ENCODE results near the gene SSR3.
"Not testable (repeated sequence)": the region's sequence is repeated elsewhere in the genome, so short reads cannot be mapped to it uniquely, and the experiment has no call there.

SSR3 gene

GRCh38 chr3:156554842-156555687 is at the start of gene SSR3:
Gene SSR3, minus strand, starts transcription at chr3:156555117. Its CDS starts 28 bp downstream, at chr3:156555089.
- Mint-ChIP-seq H3K4me1 (peaks cover 42% of the 10 kb centered on the region), H3K36me3 (peaks cover 40% of the 10 kb centered on the region), H3K4me3 (peak within 1 kb of the TSS; percentile 90), H3K9me3 (no peaks in the 10 kb centered on the region), H3K27ac (peak within 1 kb of the TSS; percentile 96)
- DNase-seq (ENCODE audit: low spot score in 2 of 2) (peak; percentile 92 to 97), ATAC-seq (peak; percentile 99)

GRCh38 chr3:156604064-156604641 is 49.2 kb upstream of the SSR3 start:
- Mint-ChIP-seq H3K4me3 (no peak overlapping the region), H3K4me1 (peaks cover 32% of the 10 kb centered on the region), H3K36me3 (no peaks in the 10 kb centered on the region), H3K27ac (no peak overlapping the region), H3K9me3 (no peaks in the 10 kb centered on the region)
- DNase-seq (ENCODE audit: low spot score in 2 of 2), result no peak
- ATAC-seq, result no peak

- no peaks in the 10 kb centered on the region for H3K9me3 Mint-ChIP-seq
- H3K4me1 Mint-ChIP-seq, result peaks cover 32% of the 10 kb centered on the region
- H3K27ac Mint-ChIP-seq, result no peak overlapping the region
- ATAC-seq, result no peak
- no peak for DNase-seq (ENCODE audit: low spot score in 2 of 2)
- no peak overlapping the region for H3K4me3 Mint-ChIP-seq
- H3K36me3 Mint-ChIP-seq, result no peaks in the 10 kb centered on the region
Observed at GRCh38 chr3:156603379-156604017, 48.6 kb upstream of the SSR3 start.

DNA sequence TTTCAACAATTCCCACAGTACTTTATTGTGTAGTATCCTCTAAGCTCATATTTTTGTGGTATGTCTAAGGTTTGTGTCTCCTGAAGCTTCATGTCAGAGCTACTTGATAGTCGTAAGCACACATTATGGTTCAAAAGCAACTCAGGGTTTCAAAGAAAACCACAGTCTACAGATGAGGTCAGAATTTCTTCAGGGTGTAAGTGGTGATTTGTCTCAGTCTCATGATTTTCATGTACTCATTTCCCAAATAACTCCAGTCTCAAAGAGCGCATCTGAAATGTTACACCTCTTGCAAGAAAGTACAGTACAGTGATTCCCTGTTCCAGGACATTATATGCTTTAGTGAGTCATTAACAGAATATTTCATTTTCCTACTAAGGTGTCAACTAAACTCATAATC is 47.5 kb upstream of the SSR3 start:
- H3K36me3 Mint-ChIP-seq, result no peaks in the 10 kb centered on the region
- H3K4me1 Mint-ChIP-seq, result peaks cover 32% of the 10 kb centered on the region
- no peak overlapping the region for H3K4me3 Mint-ChIP-seq
- DNase-seq (ENCODE audit: low spot score in 2 of 2) (no peak), ATAC-seq (peak; percentile 91)
- no peak overlapping the region for H3K27ac Mint-ChIP-seq
- H3K9me3 Mint-ChIP-seq, result no peaks in the 10 kb centered on the region

- peaks cover 26% of the 10 kb centered on the region for H3K4me1 Mint-ChIP-seq
- no peak overlapping the region for H3K4me3 Mint-ChIP-seq
- DNase-seq (ENCODE audit: low spot score in 2 of 2) (no peak), ATAC-seq (no peak)
- H3K27ac Mint-ChIP-seq, result no peak overlapping the region
- no peaks in the 10 kb centered on the region for H3K9me3 Mint-ChIP-seq
- no peaks in the 10 kb centered on the region for H3K36me3 Mint-ChIP-seq
Observed at GRCh38 chr3:156601497-156601896, 46.6 kb upstream of the SSR3 start.

- ATAC-seq (no peak), DNase-seq (ENCODE audit: low spot score in 2 of 2) (no peak)
- H3K4me1 Mint-ChIP-seq, result peaks cover 22% of the 10 kb centered on the region
- H3K27ac Mint-ChIP-seq, result no peak overlapping the region
- no peaks in the 10 kb centered on the region for H3K9me3 Mint-ChIP-seq
- H3K4me3 Mint-ChIP-seq, result no peak overlapping the region
- H3K36me3 Mint-ChIP-seq, result no peaks in the 10 kb centered on the region
Observed at GRCh38 chr3:156600834-156601233, 45.9 kb upstream of the SSR3 start.

GRCh38 chr3:156599089-156599874 is 44.4 kb upstream of the SSR3 start:
- Mint-ChIP-seq H3K36me3 (no peaks in the 10 kb centered on the region), H3K27ac (no peak overlapping the region), H3K4me1 (peaks cover 10% of the 10 kb centered on the region), H3K4me3 (no peak overlapping the region), H3K9me3 (no peaks in the 10 kb centered on the region)
- no peak for DNase-seq (ENCODE audit: low spot score in 2 of 2)
- no peak for ATAC-seq

GRCh38 chr3:156598413-156598812 is 43.5 kb upstream of the SSR3 start:
- H3K4me3 Mint-ChIP-seq, result no peak overlapping the region
- H3K9me3 Mint-ChIP-seq, result no peaks in the 10 kb centered on the region
- H3K4me1 Mint-ChIP-seq, result peaks cover 10% of the 10 kb centered on the region
- DNase-seq (ENCODE audit: low spot score in 2 of 2), result no peak
- ATAC-seq, result no peak
- no peak overlapping the region for H3K27ac Mint-ChIP-seq
- H3K36me3 Mint-ChIP-seq, result no peaks in the 10 kb centered on the region

DNA sequence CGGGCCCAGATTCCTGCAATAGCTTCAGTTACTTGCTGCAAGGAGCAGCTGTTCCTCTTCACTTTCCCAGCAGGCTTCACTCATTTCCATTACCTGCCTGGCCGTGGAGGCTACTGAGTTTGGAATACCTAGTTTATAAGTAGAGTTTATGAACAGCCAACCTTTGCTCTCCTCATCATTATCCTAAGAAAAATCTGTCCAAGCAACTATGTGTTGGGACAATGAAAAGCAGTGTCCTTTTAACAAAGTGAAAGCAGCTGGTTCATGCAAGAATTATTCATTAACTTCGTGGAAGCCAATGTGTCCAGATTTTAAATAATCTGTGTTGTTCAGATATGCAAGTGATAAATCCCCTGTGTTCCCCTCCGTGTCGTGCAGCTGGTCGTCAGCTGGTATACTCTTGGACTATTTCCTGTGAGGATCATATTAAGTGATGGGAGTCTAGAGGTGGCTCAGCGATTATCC is 39.3 kb upstream of the SSR3 start:
- Mint-ChIP-seq H3K4me3 (no peak overlapping the region), H3K9me3 (no peaks in the 10 kb centered on the region), H3K36me3 (no peaks in the 10 kb centered on the region), H3K4me1 (no peaks in the 10 kb centered on the region), H3K27ac (no peak overlapping the region)
- ATAC-seq (no peak), DNase-seq (ENCODE audit: low spot score in 2 of 2) (no peak)

DNA sequence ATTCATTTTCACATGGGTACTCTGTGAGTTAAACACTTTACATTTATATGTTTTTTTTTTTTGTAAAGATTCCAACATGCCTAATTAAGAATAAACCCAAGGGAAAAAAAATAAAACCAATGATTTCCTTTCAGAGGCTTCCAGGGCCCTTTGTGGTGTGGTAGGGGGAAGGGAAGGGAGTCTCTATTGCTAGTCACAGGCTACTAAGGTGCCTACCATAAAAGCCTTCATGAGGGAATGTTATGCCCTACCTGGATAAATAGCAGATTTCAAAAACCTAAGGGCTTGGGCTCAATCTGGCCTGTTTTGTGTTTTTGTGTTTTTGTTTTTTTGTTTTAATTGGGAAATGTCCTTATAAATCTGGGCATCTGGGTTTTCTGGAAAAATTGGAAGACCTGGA is 38.9 kb upstream of the SSR3 start:
- no peaks in the 10 kb centered on the region for H3K4me1 Mint-ChIP-seq
- H3K9me3 Mint-ChIP-seq, result no peaks in the 10 kb centered on the region
- no peak for ATAC-seq
- DNase-seq (ENCODE audit: low spot score in 2 of 2), result no peak
- no peak overlapping the region for H3K27ac Mint-ChIP-seq
- H3K36me3 Mint-ChIP-seq, result no peaks in the 10 kb centered on the region
- no peak overlapping the region for H3K4me3 Mint-ChIP-seq

DNA sequence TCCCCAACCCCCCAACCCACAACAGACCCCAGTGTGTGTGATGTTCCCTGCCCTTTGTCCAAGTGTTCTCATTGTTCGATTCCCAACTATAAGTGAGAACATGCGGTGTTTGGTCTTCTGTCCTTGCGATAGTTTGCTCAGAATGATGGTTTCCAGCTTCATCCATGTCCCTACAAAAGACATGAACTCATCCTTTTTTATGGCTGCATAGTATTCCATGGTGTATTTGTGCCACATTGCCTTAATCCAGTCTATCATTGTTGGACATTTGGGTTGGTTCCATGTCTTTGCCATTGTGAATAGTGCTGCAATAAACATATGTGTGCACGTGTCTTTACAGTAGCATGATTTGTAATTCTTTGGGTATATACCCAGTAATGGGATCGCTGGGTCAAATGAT is 34.9 kb upstream of the SSR3 start:
- not testable (repeated sequence) for H3K27ac Mint-ChIP-seq; H3K4me1 Mint-ChIP-seq; H3K9me3 Mint-ChIP-seq; ATAC-seq; H3K36me3 Mint-ChIP-seq; DNase-seq (ENCODE audit: low spot score in 2 of 2); H3K4me3 Mint-ChIP-seq

DNA sequence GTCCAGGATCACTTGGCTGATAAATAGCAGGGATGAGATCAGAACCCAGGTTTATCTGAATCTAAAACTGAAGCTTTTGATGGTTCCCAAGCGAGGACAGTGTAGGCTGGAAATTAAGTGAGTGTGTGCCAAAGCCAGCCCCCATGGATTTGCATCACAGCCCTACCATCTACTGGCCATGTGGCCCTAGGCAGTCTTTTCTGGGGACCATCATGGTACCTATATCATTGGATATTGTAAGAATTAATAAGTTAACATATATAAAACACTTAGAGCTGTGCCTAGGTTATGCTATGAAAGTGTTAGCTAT is 32.8 kb upstream of the SSR3 start:
- DNase-seq (ENCODE audit: low spot score in 2 of 2), result no peak
- H3K4me3 Mint-ChIP-seq, result no peak overlapping the region
- H3K9me3 Mint-ChIP-seq, result no peaks in the 10 kb centered on the region
- peaks cover 6% of the 10 kb centered on the region for H3K4me1 Mint-ChIP-seq
- H3K27ac Mint-ChIP-seq, result no peak overlapping the region
- H3K36me3 Mint-ChIP-seq, result no peaks in the 10 kb centered on the region
- ATAC-seq, result no peak

DNA sequence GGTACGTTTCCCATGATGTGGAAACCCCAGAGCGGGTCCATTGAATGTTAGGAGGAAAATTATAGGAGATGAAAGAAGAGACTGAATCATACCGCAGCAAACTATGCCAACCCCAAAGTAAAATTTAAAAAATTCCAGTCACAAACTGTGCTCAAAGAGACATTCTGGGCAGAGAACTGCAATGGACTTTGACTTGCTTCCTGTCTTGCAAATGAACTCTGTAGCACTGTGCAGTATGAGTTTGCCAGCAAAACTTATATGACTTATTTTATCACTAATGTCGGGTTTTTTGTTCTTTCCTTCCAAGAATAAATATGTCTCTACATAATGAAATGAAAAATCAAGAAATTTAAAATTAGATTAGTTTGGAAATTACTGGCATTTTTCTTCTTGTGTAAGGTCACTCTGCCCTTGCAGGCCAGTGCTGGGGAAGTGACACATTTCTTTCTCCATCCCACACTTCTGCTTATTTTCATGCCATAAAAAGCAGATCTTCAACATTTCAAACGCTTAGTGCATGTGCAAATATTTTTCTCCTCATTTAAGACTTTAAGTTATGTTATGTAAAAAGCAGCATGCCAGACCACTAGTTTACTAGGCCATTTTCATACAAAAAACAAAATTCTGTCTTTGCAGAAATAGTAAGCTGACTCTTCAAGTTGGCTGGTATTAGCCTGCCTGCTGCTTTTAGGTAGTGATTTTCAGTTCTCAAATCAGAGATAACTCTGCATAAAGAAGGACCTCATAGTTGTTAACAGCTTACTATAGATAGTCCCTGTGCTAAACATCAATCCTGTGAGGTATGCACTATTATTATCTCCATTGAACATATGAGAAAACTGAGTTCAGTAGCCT is 32.2 kb upstream of the SSR3 start:
- DNase-seq (ENCODE audit: low spot score in 2 of 2), result no peak
- Mint-ChIP-seq H3K36me3 (no peaks in the 10 kb centered on the region), H3K27ac (no peak overlapping the region), H3K4me3 (no peak overlapping the region), H3K4me1 (peaks cover 6% of the 10 kb centered on the region), H3K9me3 (no peaks in the 10 kb centered on the region)
- no peak for ATAC-seq

GRCh38 chr3:156583469-156583868 is 28.6 kb upstream of the SSR3 start:
- peaks cover 6% of the 10 kb centered on the region for H3K4me1 Mint-ChIP-seq

More at GRCh38 chr3:156583469-156583868, 28.6 kb upstream of the SSR3 start:
- H3K4me3 Mint-ChIP-seq, result no peak overlapping the region
- no peaks in the 10 kb centered on the region for H3K9me3 Mint-ChIP-seq
- peak overlapping the region; percentile 7 for H3K27ac Mint-ChIP-seq
- no peak for DNase-seq (ENCODE audit: low spot score in 2 of 2)
- ATAC-seq, result no peak
- no peaks in the 10 kb centered on the region for H3K36me3 Mint-ChIP-seq
